Measurements from ENCODE around the gene STT3B.

- TF ChIP-seq, protein P1, sequence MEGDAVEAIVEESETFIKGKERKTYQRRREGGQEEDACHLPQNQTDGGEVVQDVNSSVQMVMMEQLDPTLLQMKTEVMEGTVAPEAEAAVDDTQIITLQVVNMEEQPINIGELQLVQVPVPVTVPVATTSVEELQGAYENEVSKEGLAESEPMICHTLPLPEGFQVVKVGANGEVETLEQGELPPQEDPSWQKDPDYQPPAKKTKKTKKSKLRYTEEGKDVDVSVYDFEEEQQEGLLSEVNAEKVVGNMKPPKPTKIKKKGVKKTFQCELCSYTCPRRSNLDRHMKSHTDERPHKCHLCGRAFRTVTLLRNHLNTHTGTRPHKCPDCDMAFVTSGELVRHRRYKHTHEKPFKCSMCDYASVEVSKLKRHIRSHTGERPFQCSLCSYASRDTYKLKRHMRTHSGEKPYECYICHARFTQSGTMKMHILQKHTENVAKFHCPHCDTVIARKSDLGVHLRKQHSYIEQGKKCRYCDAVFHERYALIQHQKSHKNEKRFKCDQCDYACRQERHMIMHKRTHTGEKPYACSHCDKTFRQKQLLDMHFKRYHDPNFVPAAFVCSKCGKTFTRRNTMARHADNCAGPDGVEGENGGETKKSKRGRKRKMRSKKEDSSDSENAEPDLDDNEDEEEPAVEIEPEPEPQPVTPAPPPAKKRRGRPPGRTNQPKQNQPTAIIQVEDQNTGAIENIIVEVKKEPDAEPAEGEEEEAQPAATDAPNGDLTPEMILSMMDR (IDR thresholded peaks at IDR 0.05 in 8 of 11, conservative IDR thresholded peaks at IDR 0.05 in 3 of 11), result no peak
- TF ChIP-seq POLR2AphosphoS5 (IDR thresholded peaks at IDR 0.05), result peak; percentile 40 to 59 (median 51)
Observed at GRCh38 chr3:31648286-31648968, 115.7 kb downstream of the STT3B start.

All from spleen (tissue), 7 donors.